ENCODE data around the gene KAT6B.

DNA sequence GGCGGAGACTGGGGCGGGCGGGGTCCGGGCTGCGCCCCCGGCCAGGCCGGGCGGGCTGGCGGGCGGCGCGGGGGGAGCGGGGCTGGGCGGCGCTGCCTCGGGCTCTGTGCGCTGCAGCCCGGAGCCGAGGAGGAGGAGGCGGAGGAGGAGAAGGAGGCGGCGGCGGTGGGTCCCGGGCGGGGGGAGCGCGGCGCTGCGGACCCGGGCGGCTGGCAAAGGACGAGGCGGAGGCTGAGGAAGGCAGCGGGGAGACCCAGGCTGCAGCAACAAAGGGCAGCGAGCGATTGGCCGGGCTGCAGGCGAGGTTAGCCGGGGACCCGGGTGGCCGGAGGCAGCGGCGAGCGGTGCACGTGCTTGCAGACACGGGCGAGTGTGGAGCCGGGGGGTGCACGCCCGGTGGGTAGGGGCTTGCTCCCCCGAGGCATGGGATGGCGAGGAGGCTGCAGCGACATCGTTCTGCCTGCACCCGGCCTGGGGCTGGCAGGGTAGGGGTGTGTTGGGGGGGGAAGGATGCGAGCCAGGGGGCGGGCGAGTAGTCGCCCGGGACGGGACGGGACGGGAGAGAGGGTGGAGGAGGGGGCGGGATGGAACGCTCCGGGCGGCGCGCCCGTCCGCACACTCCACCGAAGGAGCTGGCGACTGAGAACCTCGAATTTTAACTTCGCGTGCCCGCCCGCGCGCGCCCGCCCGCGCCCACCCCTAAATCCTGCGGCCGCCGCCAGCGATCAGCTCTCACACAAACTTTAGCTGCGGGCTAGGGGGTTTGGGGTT is 844 bp upstream of the KAT6B start:
- TF ChIP-seq MTA2 (IDR thresholded peaks at IDR 0.05; ENCODE audit: low read depth) (0 out of 2 replicates have a peak, but pooled peaks have one; percentile 12), YBX1 (IDR thresholded peaks at IDR 0.05) (no peak), NR2F1 (conservative IDR thresholded peaks at IDR 0.05) (no peak), EP300 (IDR thresholded peaks at IDR 0.05; ENCODE audit: borderline replicate concordance in 1 of 2, control insufficient read depth in 1 of 2, low read depth in 2 of 2, low read length in 2 of 2) (no peak), TBL1XR1 (IDR thresholded peaks at IDR 0.05; ENCODE audit: low read depth, low read length) (peak; percentile 11; the same call in 1 of the 2 replicates), GABPA (IDR thresholded peaks at IDR 0.05; ENCODE audit: low read depth) (no peak), ATF7 (IDR thresholded peaks at IDR 0.05; ENCODE audit: low read depth) (no peak), HDAC6 (IDR thresholded peaks at IDR 0.05; ENCODE audit: unreplicated experiment) (no peak)
- TF ChIP-seq, protein P1, sequence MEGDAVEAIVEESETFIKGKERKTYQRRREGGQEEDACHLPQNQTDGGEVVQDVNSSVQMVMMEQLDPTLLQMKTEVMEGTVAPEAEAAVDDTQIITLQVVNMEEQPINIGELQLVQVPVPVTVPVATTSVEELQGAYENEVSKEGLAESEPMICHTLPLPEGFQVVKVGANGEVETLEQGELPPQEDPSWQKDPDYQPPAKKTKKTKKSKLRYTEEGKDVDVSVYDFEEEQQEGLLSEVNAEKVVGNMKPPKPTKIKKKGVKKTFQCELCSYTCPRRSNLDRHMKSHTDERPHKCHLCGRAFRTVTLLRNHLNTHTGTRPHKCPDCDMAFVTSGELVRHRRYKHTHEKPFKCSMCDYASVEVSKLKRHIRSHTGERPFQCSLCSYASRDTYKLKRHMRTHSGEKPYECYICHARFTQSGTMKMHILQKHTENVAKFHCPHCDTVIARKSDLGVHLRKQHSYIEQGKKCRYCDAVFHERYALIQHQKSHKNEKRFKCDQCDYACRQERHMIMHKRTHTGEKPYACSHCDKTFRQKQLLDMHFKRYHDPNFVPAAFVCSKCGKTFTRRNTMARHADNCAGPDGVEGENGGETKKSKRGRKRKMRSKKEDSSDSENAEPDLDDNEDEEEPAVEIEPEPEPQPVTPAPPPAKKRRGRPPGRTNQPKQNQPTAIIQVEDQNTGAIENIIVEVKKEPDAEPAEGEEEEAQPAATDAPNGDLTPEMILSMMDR (IDR thresholded peaks at IDR 0.05 in 2 of 3, conservative IDR thresholded peaks at IDR 0.05 in 1 of 3; ENCODE audit: control insufficient read depth in 2 of 3, extremely low read depth in 1 of 3, insufficient read depth in 1 of 3, low read depth in 3 of 3, low read length in 3 of 3) = no peak
- TF ChIP-seq, protein P2, sequence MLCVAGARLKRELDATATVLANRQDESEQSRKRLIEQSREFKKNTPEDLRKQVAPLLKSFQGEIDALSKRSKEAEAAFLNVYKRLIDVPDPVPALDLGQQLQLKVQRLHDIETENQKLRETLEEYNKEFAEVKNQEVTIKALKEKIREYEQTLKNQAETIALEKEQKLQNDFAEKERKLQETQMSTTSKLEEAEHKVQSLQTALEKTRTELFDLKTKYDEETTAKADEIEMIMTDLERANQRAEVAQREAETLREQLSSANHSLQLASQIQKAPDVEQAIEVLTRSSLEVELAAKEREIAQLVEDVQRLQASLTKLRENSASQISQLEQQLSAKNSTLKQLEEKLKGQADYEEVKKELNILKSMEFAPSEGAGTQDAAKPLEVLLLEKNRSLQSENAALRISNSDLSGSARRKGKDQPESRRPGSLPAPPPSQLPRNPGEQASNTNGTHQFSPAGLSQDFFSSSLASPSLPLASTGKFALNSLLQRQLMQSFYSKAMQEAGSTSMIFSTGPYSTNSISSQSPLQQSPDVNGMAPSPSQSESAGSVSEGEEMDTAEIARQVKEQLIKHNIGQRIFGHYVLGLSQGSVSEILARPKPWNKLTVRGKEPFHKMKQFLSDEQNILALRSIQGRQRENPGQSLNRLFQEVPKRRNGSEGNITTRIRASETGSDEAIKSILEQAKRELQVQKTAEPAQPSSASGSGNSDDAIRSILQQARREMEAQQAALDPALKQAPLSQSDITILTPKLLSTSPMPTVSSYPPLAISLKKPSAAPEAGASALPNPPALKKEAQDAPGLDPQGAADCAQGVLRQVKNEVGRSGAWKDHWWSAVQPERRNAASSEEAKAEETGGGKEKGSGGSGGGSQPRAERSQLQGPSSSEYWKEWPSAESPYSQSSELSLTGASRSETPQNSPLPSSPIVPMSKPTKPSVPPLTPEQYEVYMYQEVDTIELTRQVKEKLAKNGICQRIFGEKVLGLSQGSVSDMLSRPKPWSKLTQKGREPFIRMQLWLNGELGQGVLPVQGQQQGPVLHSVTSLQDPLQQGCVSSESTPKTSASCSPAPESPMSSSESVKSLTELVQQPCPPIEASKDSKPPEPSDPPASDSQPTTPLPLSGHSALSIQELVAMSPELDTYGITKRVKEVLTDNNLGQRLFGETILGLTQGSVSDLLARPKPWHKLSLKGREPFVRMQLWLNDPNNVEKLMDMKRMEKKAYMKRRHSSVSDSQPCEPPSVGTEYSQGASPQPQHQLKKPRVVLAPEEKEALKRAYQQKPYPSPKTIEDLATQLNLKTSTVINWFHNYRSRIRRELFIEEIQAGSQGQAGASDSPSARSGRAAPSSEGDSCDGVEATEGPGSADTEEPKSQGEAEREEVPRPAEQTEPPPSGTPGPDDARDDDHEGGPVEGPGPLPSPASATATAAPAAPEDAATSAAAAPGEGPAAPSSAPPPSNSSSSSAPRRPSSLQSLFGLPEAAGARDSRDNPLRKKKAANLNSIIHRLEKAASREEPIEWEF (IDR thresholded peaks at IDR 0.05; ENCODE audit: insufficient replicate concordance, low read depth, low read length) = no peak
- TF ChIP-seq, protein P3, sequence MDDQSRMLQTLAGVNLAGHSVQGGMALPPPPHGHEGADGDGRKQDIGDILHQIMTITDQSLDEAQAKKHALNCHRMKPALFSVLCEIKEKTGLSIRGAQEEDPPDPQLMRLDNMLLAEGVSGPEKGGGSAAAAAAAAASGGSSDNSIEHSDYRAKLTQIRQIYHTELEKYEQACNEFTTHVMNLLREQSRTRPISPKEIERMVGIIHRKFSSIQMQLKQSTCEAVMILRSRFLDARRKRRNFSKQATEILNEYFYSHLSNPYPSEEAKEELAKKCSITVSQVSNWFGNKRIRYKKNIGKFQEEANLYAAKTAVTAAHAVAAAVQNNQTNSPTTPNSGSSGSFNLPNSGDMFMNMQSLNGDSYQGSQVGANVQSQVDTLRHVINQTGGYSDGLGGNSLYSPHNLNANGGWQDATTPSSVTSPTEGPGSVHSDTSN (IDR thresholded peaks at IDR 0.05; ENCODE audit: insufficient replicate concordance, low read depth, low read length) = no peak
- TF ChIP-seq, protein P4, sequence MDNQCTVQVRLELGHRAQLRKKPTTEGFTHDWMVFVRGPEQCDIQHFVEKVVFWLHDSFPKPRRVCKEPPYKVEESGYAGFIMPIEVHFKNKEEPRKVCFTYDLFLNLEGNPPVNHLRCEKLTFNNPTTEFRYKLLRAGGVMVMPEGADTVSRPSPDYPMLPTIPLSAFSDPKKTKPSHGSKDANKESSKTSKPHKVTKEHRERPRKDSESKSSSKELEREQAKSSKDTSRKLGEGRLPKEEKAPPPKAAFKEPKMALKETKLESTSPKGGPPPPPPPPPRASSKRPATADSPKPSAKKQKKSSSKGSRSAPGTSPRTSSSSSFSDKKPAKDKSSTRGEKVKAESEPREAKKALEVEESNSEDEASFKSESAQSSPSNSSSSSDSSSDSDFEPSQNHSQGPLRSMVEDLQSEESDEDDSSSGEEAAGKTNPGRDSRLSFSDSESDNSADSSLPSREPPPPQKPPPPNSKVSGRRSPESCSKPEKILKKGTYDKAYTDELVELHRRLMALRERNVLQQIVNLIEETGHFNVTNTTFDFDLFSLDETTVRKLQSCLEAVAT (IDR thresholded peaks at IDR 0.05) = 0 out of 2 replicates have a peak, but pooled peaks have one; percentile 35
- TF ChIP-seq, protein P5, sequence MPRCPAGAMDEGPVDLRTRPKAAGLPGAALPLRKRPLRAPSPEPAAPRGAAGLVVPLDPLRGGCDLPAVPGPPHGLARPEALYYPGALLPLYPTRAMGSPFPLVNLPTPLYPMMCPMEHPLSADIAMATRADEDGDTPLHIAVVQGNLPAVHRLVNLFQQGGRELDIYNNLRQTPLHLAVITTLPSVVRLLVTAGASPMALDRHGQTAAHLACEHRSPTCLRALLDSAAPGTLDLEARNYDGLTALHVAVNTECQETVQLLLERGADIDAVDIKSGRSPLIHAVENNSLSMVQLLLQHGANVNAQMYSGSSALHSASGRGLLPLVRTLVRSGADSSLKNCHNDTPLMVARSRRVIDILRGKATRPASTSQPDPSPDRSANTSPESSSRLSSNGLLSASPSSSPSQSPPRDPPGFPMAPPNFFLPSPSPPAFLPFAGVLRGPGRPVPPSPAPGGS (IDR thresholded peaks at IDR 0.05; ENCODE audit: borderline replicate concordance, insufficient read depth, low read depth, low read length, poor library complexity, severe bottlenecking) = peak; percentile 20
- TF ChIP-seq, protein P6, sequence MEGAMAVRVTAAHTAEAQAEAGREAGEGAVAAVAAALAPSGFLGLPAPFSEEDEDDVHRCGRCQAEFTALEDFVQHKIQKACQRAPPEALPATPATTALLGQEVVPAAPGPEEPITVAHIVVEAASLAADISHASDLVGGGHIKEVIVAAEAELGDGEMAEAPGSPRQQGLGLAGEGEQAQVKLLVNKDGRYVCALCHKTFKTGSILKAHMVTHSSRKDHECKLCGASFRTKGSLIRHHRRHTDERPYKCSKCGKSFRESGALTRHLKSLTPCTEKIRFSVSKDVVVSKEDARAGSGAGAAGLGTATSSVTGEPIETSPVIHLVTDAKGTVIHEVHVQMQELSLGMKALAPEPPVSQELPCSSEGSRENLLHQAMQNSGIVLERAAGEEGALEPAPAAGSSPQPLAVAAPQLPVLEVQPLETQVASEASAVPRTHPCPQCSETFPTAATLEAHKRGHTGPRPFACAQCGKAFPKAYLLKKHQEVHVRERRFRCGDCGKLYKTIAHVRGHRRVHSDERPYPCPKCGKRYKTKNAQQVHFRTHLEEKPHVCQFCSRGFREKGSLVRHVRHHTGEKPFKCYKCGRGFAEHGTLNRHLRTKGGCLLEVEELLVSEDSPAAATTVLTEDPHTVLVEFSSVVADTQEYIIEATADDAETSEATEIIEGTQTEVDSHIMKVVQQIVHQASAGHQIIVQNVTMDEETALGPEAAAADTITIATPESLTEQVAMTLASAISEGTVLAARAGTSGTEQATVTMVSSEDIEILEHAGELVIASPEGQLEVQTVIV (IDR thresholded peaks at IDR 0.05; ENCODE audit: borderline replicate concordance, partially characterized antibody) = no peak
